K562 (cell line): ENCODE results near the gene KLHL33.

Experiments
- JUNB ChIP-seq: fragments of 450-650 bp; formaldehyde crosslinking; conservative IDR thresholded peaks from 2 replicates; pipeline ENCODE4 v1.4.0; 2020; ENCODE audit warnings: mild to moderate bottlenecking
- PREB ChIP-seq: sonication (generic); formaldehyde crosslinking; IDR thresholded peaks from 2 replicates; pipeline ENCODE4 v1.8.1; 2023; ENCODE audit warnings: mild to moderate bottlenecking, missing genetic modification reagents

- TF ChIP-seq PREB (no peak), JUNB (CRISPR knock-in tag) (no peak)
These were observed 52.3 kb downstream of the KLHL33 start for GRCh38 chr14:20383636-20384035.
